Fibroblast of lung (primary cell): ENCODE measurements around the gene CHCHD10. TPM values are rescaled to one million over a fixed set of nuclear protein-coding genes. Genes with fewer than 3 reads are reported as not detected.

Experiments used
- DNase-seq, 2 donors: peaks; one replicate each; pipeline versions ENCODE4 v3.0.0 to v3.0.0-alpha.2; 2010; ENCODE audit warnings: low read depth in 2 of 2
- H2AFZ ChIP-seq: 2 replicates; pipeline ENCODE4 v1.5.1; 2012; ENCODE audit warnings: low read length, control low read depth, inconsistent platforms
- H3K27ac ChIP-seq: 2 replicates; pipeline ENCODE4 v1.5.1; 2011; ENCODE audit warnings: low read length, control low read depth; ENCODE audit not compliant: insufficient read depth
- H3K27me3 ChIP-seq: 2 replicates; pipeline ENCODE4 v1.5.1; 2011; ENCODE audit warnings: mild to moderate bottlenecking, low read length; ENCODE audit not compliant: control insufficient read depth, insufficient read depth
- H3K36me3 ChIP-seq: 2 replicates; pipeline ENCODE4 v1.5.1; 2011; ENCODE audit warnings: low read length; ENCODE audit not compliant: control insufficient read depth, insufficient read depth
- H3K4me1 ChIP-seq: 2 replicates; pipeline ENCODE4 v1.5.1; 2011; ENCODE audit warnings: low read length; ENCODE audit not compliant: control insufficient read depth, insufficient read depth; ENCODE audit errors: extremely low read depth
- H3K4me2 ChIP-seq: 2 replicates; pipeline ENCODE4 v1.5.1; 2011; ENCODE audit warnings: low read length, control low read depth; ENCODE audit not compliant: insufficient read depth; ENCODE audit errors: extremely low read depth
- H3K4me3 ChIP-seq, 4 experiments: fragments of 200-600 bp in 1 of 4; sonication (generic) in 1 of 4; replicated peaks in 1 of 4; 2 replicates each; pipeline ENCODE4 v1.5.1; 2011 to 2016; ENCODE audit warnings: low read length in 4 of 4, low read depth in 3 of 4, mild to moderate bottlenecking in 3 of 4, control low read depth in 2 of 4, inconsistent platforms in 1 of 4, mixed read lengths in 1 of 4; ENCODE audit not compliant: insufficient read depth in 1 of 4; ENCODE audit errors: control extremely low read depth in 1 of 4
- H3K79me2 ChIP-seq: 2 replicates; pipeline ENCODE4 v1.5.1; 2012; ENCODE audit warnings: mild to moderate bottlenecking, low read length, inconsistent platforms; ENCODE audit not compliant: control insufficient read depth, insufficient read depth
- H3K9ac ChIP-seq: 2 replicates; pipeline ENCODE4 v1.5.1; 2011; ENCODE audit warnings: mild to moderate bottlenecking, low read length, control low read depth; ENCODE audit not compliant: insufficient read depth
- H3K9me3 ChIP-seq: 2 replicates; pipeline ENCODE4 v1.5.1; 2012; ENCODE audit warnings: low read depth, low read length; ENCODE audit not compliant: control insufficient read depth, insufficient read depth
- H4K20me1 ChIP-seq: 2 replicates; pipeline ENCODE4 v1.5.1; 2011; ENCODE audit warnings: low read length; ENCODE audit not compliant: control insufficient read depth, insufficient read depth; ENCODE audit errors: extremely low read depth
- CTCF ChIP-seq, 2 donors: IDR thresholded peaks in 1 of 2; conservative IDR thresholded peaks in 1 of 2; 1 replicate in 1 of 2; 2 replicates in 1 of 2; pipeline ENCODE4 v1.5.1; 2011 to 2012; ENCODE audit warnings: low read length in 2 of 2, control low read depth in 1 of 2, inconsistent platforms in 1 of 2, low read depth in 1 of 2, mild to moderate bottlenecking in 1 of 2
- EZH2 ChIP-seq: IDR thresholded peaks from 2 replicates; pipeline ENCODE4 v1.5.1; 2012; ENCODE audit warnings: low read length, control low read depth, mild to moderate bottlenecking; ENCODE audit errors: missing control alignments
- polyA plus RNA-seq, 2 donors: library from polyadenylated mRNA; depleted of rRNA in 1 of 2; stranded (reverse) in 1 of 2; unstranded in 1 of 2; fragments of >200 nt; gene quantifications; 2 replicates each; pipeline ENCODE4 v1.2.1, GENCODE V29; 2011 to 2012; ENCODE audit warnings: missing spikeins in 1 of 2
- total RNA-seq: library from RNA; depleted of rRNA; stranded (reverse); fragments of >200 nt; gene quantifications from 2 replicates; pipeline ENCODE4 v1.2.1, GENCODE V29; 2014

The CHCHD10 gene
- total and polyA plus RNA-seq, 2 donors (not counting 1 experiment from before 2014, with no cell fraction given) = 5.4 to 11.4 TPM

- Histone ChIP-seq H3K9ac (no peak overlapping the region), H2AFZ (no peak overlapping the region), H3K9me3 (no peaks in the 10 kb centered on the region), H3K79me2 (no peaks in the 10 kb centered on the region), H3K36me3 (peaks cover 3% of the 10 kb centered on the region), H3K4me3 (no peak overlapping the region), H4K20me1 (no peaks in the 10 kb centered on the region), H3K4me2 (no peak overlapping the region), H3K27ac (no peak overlapping the region), H3K4me1 (no peaks in the 10 kb centered on the region), H3K27me3 (no peaks in the 10 kb centered on the region)
- DNase-seq = no peak
- TF ChIP-seq EZH2 (no peak), CTCF (conservative IDR thresholded peaks at IDR 0.05 in 1 of 2, IDR thresholded peaks at IDR 0.05 in 1 of 2; ENCODE audit: low read depth in 1 of 2, low read length in 2 of 2) (no peak)
Observed at GRCh38 chr22:23744485-23744884, 23.3 kb downstream of the CHCHD10 start.

- H3K27me3 ChIP-seq = no peaks in the 10 kb centered on the region
- no peaks in the 10 kb centered on the region for H3K79me2 ChIP-seq
- no peak overlapping the region for H3K4me3 ChIP-seq
- no peak for TF ChIP-seq CTCF (conservative IDR thresholded peaks at IDR 0.05 in 1 of 2, IDR thresholded peaks at IDR 0.05 in 1 of 2; ENCODE audit: low read depth in 1 of 2, low read length in 2 of 2)
- TF ChIP-seq EZH2 = no peak
- no peak overlapping the region for H3K27ac ChIP-seq
- no peak for DNase-seq
- H3K9me3 ChIP-seq = no peaks in the 10 kb centered on the region
- H3K36me3 ChIP-seq = peaks cover 3% of the 10 kb centered on the region
- H2AFZ ChIP-seq = no peak overlapping the region
- H3K9ac ChIP-seq = no peak overlapping the region
- H3K4me1 ChIP-seq = no peaks in the 10 kb centered on the region
- H4K20me1 ChIP-seq = no peaks in the 10 kb centered on the region
- H3K4me2 ChIP-seq = no peak overlapping the region
Observed at GRCh38 chr22:23744001-23744400, 23.8 kb downstream of the CHCHD10 start.

- DNase-seq = no peak
- H3K4me3 ChIP-seq = no peak overlapping the region
- H2AFZ ChIP-seq = no peak overlapping the region
- no peaks in the 10 kb centered on the region for H3K9me3 ChIP-seq
- H3K4me1 ChIP-seq = no peaks in the 10 kb centered on the region
- H3K4me2 ChIP-seq = no peak overlapping the region
- no peak overlapping the region for H3K9ac ChIP-seq
- H4K20me1 ChIP-seq = no peaks in the 10 kb centered on the region
- TF ChIP-seq EZH2 = no peak
- TF ChIP-seq CTCF (conservative IDR thresholded peaks at IDR 0.05 in 1 of 2, IDR thresholded peaks at IDR 0.05 in 1 of 2; ENCODE audit: low read depth in 1 of 2, low read length in 2 of 2) = no peak
- no peaks in the 10 kb centered on the region for H3K27me3 ChIP-seq
- no peak overlapping the region for H3K27ac ChIP-seq
- peaks cover 3% of the 10 kb centered on the region for H3K36me3 ChIP-seq
- no peaks in the 10 kb centered on the region for H3K79me2 ChIP-seq
Observed at GRCh38 chr22:23743303-23743705, 24.5 kb downstream of the CHCHD10 start.
